Activated T-helper 1 cell treated with Interleukin-2 at 50 U/mL for 16 hours (primary cell): ENCODE results near the gene RPS8.
"Not testable (repeated sequence)": the region's sequence is repeated elsewhere in the genome, so short reads cannot be mapped to it uniquely, and the experiment has no call there.

Experiments used
- DNase-seq: peaks from one replicate; pipeline ENCODE4 v3.0.0-alpha.2; 2020; ENCODE audit warnings: low read depth

Gene RPS8

GRCh38 chr1:44803062-44803311 lies 27.6 kb downstream of the RPS8 start:
- DNase-seq: no peak

GRCh38 chr1:44803312-44804095 lies 28.2 kb downstream of the RPS8 start:
- no peak for DNase-seq

GRCh38 chr1:44805311-44806024 lies 30.1 kb downstream of the RPS8 start:
- DNase-seq: no peak

- DNase-seq: no peak
Observed at GRCh38 chr1:44806025-44806703, 30.8 kb downstream of the RPS8 start.

- DNase-seq: no peak
Observed at GRCh38 chr1:44806704-44807363, 31.5 kb downstream of the RPS8 start, which contains the start of gene DYNLT4. DYNLT4 (minus strand) TSS chr1:44807351; CDS start chr1:44806668, 683 bp downstream.

- peak; percentile 88 for DNase-seq
Observed at GRCh38 chr1:44807364-44808062, 32.2 kb downstream of the RPS8 start.

GRCh38 chr1:44808063-44808937 lies 33.0 kb downstream of the RPS8 start, which contains the start of gene BTBD19:
BTBD19 (plus strand) TSS chr1:44808523; CDS start chr1:44808821, 298 bp downstream.
- DNase-seq: peak; percentile 46

GRCh38 chr1:44808938-44809917 lies 33.9 kb downstream of the RPS8 start:
- peak; percentile 83 for DNase-seq

- DNase-seq: no peak
Observed at GRCh38 chr1:44810101-44810761, 34.9 kb downstream of the RPS8 start.

GRCh38 chr1:44810762-44811105 lies 35.4 kb downstream of the RPS8 start:
- not testable (repeated sequence) for DNase-seq

GRCh38 chr1:44811234-44811633 lies 35.9 kb downstream of the RPS8 start:
- DNase-seq: no peak

- no peak for DNase-seq
Observed at GRCh38 chr1:44812822-44813543, 37.6 kb downstream of the RPS8 start.

GRCh38 chr1:44815926-44816325 lies 40.6 kb downstream of the RPS8 start:
- not testable (repeated sequence) for DNase-seq

- DNase-seq: no peak
Observed at GRCh38 chr1:44817307-44817706, 42.0 kb downstream of the RPS8 start.

GRCh38 chr1:44817771-44818495 lies 42.6 kb downstream of the RPS8 start:
- no peak for DNase-seq

- DNase-seq: no peak
Observed at GRCh38 chr1:44819196-44819607, 43.9 kb downstream of the RPS8 start.

GRCh38 chr1:44819608-44820327 lies 44.4 kb downstream of the RPS8 start:
- DNase-seq: peak; percentile 64
